ENCODE results near the gene SLC9A4. TPM values are rescaled to one million over a fixed set of nuclear protein-coding genes. Genes with fewer than 3 reads are reported as not detected.

The SLC9A4 gene
- total and polyA plus RNA-seq, 4 donors: 0.06 to 0.09 TPM; not detected in 2

DNA sequence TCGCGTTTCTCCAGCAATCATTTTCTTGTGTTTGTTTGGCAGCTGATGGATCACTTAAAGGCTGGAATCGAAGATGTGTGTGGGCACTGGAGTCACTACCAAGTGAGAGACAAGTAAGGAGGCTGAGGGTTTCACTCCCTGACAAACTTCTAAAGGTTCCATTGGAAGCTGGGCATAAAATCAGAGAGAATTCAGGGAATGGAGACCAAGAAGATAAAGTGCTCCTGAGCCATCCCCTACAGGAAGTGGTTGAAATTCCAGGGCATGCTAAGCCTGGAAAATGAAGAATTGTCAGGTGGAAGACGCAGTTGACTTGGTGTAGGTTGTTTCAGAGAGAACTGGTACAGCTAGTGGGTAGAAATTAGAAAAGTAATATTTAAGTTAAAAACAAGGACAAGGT, 39.1 kb downstream of the SLC9A4 start:
- no peaks in the 10 kb centered on the region for H3K27me3 ChIP-seq (ENCODE audit: control insufficient read depth in 3 of 3, insufficient read depth in 3 of 3, low read length in 2 of 3)
- TF ChIP-seq, protein P1, sequence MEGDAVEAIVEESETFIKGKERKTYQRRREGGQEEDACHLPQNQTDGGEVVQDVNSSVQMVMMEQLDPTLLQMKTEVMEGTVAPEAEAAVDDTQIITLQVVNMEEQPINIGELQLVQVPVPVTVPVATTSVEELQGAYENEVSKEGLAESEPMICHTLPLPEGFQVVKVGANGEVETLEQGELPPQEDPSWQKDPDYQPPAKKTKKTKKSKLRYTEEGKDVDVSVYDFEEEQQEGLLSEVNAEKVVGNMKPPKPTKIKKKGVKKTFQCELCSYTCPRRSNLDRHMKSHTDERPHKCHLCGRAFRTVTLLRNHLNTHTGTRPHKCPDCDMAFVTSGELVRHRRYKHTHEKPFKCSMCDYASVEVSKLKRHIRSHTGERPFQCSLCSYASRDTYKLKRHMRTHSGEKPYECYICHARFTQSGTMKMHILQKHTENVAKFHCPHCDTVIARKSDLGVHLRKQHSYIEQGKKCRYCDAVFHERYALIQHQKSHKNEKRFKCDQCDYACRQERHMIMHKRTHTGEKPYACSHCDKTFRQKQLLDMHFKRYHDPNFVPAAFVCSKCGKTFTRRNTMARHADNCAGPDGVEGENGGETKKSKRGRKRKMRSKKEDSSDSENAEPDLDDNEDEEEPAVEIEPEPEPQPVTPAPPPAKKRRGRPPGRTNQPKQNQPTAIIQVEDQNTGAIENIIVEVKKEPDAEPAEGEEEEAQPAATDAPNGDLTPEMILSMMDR (IDR thresholded peaks at IDR 0.05; ENCODE audit: control extremely low read depth, extremely low read depth): no peak
- H3K9ac ChIP-seq (ENCODE audit: insufficient read depth in 1 of 2, low read length in 2 of 2): no peak overlapping the region
- no peak overlapping the region for H3K27ac ChIP-seq (ENCODE audit: low read depth in 1 of 2, low read length in 1 of 2)
- no peak for DNase-seq
- no peaks in the 10 kb centered on the region for H3K4me1 ChIP-seq (ENCODE audit: control insufficient read depth in 5 of 5, insufficient read depth in 5 of 5, low read length in 5 of 5)
- ATAC-seq (ENCODE audit: insufficient read depth, low FRiP score): no peak
- 85 to 89% methylated on average over 4 of the region's 4 CpGs for WGBS, 2 donors
- peaks cover 0 to 3% (median 0%) of the 10 kb centered on the region in 4 donors for H3K9me3 ChIP-seq (ENCODE audit: control insufficient read depth in 4 of 4, insufficient read depth in 3 of 4, low read length in 3 of 4)
- H3K4me3 ChIP-seq: no peak overlapping the region
- H3K36me3 ChIP-seq (ENCODE audit: control insufficient read depth in 4 of 4, insufficient read depth in 4 of 4, low read length in 4 of 4): no peaks in the 10 kb centered on the region

DNA sequence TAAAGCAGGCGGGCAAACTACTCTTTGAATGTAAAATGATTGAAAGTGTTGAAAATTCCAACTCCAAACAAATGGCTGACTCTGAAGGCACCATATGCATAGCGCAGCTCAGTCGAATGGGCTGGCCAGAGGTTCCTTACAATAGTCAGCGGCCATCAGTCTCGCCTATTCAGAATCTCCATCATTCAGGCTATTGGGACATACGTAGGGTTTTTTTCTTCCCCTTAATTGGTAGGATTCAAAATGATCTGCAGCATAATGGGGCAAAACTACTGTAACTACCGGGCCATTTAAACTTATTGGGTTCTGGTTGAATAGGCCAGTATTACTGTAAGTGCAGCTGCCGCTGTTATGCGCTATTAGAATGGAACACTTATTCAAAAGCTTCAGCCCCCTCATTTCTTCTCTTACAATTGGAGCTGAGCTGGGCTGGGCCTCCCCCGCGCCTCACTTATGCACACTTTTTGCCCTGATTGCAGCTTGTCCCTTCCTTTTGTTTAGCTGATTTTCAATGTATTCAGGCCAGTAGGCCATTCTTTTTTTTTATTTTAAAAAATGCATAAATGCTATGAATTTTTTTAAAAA, 40.4 kb downstream of the SLC9A4 start:
- ATAC-seq (ENCODE audit: insufficient read depth, low FRiP score): no peak
- Histone ChIP-seq H3K9ac (ENCODE audit: insufficient read depth in 1 of 2, low read length in 2 of 2) (no peak overlapping the region), H3K9me3 (ENCODE audit: control insufficient read depth in 4 of 4, insufficient read depth in 3 of 4, low read length in 3 of 4) (peaks cover 0 to 3% (median 0%) of the 10 kb centered on the region in 4 donors), H3K4me1 (ENCODE audit: control insufficient read depth in 5 of 5, insufficient read depth in 5 of 5, low read length in 5 of 5) (no peaks in the 10 kb centered on the region), H3K4me3 (no peak overlapping the region), H3K36me3 (ENCODE audit: control insufficient read depth in 4 of 4, insufficient read depth in 4 of 4, low read length in 4 of 4) (no peaks in the 10 kb centered on the region), H3K27ac (ENCODE audit: low read depth in 1 of 2, low read length in 1 of 2) (no peak overlapping the region), H3K27me3 (ENCODE audit: control insufficient read depth in 3 of 3, insufficient read depth in 3 of 3, low read length in 2 of 3) (no peaks in the 10 kb centered on the region)
- TF ChIP-seq, protein P1 (IDR thresholded peaks at IDR 0.05; ENCODE audit: control extremely low read depth, extremely low read depth): no peak
- 96 to 98% methylated on average over 11 of the region's 11 CpGs for WGBS, 2 donors
- no peak for DNase-seq

DNA sequence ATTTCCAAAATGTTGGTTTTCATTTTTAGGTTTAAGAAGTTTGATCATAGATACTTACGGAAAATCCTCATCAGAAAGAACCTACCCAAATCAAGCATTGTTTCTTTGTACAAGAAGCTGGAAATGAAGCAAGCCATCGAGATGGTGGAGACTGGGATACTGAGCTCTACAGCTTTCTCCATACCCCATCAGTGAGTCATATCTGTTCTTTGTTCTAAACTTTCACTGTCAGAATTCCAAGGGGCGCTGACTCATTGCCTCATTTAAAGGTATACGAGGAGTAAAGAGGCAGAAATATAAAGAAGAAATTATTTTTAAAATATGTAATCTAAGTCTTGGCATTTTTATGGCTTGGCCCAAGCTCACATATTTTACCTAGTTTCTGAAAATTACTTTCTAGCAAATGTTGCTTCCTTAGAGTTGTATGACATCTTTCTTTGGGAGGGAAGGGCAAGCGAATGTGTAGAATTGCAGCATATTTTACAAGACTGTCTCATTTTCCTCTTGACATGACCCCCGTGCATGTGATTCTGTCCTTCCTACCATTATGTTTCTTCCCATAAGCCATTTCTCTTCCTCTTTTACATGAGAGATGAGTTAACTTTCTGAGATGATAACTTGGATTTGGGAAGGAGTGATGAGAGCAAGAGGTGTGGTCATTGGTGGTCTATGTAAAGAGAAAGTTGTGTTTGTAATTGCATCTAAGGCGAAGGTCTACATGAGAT, 41.2 kb downstream of the SLC9A4 start:
- TF ChIP-seq, protein P1 (IDR thresholded peaks at IDR 0.05; ENCODE audit: control extremely low read depth, extremely low read depth): no peak
- Histone ChIP-seq H3K9me3 (ENCODE audit: control insufficient read depth in 4 of 4, insufficient read depth in 3 of 4, low read length in 3 of 4) (peaks cover 0 to under 1% (median 0%) of the 10 kb centered on the region in 4 donors), H3K27ac (ENCODE audit: low read depth in 1 of 2, low read length in 1 of 2) (no peak overlapping the region), H3K9ac (ENCODE audit: insufficient read depth in 1 of 2, low read length in 2 of 2) (no peak overlapping the region), H3K36me3 (ENCODE audit: control insufficient read depth in 4 of 4, insufficient read depth in 4 of 4, low read length in 4 of 4) (no peaks in the 10 kb centered on the region), H3K4me1 (ENCODE audit: control insufficient read depth in 5 of 5, insufficient read depth in 5 of 5, low read length in 5 of 5) (no peaks in the 10 kb centered on the region), H3K27me3 (ENCODE audit: control insufficient read depth in 3 of 3, insufficient read depth in 3 of 3, low read length in 2 of 3) (no peaks in the 10 kb centered on the region), H3K4me3 (no peak overlapping the region)
- no peak for DNase-seq
- WGBS, 2 donors: 82 to 90% methylated on average over 7 of the region's 7 CpGs
- ATAC-seq (ENCODE audit: insufficient read depth, low FRiP score): no peak
